ENCODE measurements around the gene TRIM66. TPM values are rescaled to one million over a fixed set of nuclear protein-coding genes. Genes with fewer than 3 reads are reported as not detected.
A peak's percentile ranks its signal among the peaks of the same experiment; 100 is the strongest.

TRIM66 gene
- total and polyA plus RNA-seq, 3 donors from 2014 or later: 37.4 to 49.6 (median 49.2) TPM

- H3K4me3 ChIP-seq: no peak overlapping the region
- no peaks in the 10 kb centered on the region for H3K27me3 ChIP-seq
- DNase-seq: no peak
- TF ChIP-seq POLR2A (IDR thresholded peaks at IDR 0.05) (no peak), CTCF (IDR thresholded peaks at IDR 0.05) (no peak)
- no peaks in the 10 kb centered on the region for H3K36me3 ChIP-seq (ENCODE audit: low read depth, missing control alignments)
- H3K9me3 ChIP-seq: no peaks in the 10 kb centered on the region
- H3K27ac ChIP-seq: peak overlapping the region; percentile 89 to 90
- intact Hi-C loops (cut with DNase I; ENCODE audit: low total_unique reads): no loop called here
- WGBS, 2 donors: 73 to 80% methylated on average over 9 to 14 of the region's 14 CpGs
- H3K4me1 ChIP-seq: peaks cover 42% of the 10 kb centered on the region
Observed at GRCh38 chr11:8706673-8707432, 24.4 kb upstream of the TRIM66 start.

DNA sequence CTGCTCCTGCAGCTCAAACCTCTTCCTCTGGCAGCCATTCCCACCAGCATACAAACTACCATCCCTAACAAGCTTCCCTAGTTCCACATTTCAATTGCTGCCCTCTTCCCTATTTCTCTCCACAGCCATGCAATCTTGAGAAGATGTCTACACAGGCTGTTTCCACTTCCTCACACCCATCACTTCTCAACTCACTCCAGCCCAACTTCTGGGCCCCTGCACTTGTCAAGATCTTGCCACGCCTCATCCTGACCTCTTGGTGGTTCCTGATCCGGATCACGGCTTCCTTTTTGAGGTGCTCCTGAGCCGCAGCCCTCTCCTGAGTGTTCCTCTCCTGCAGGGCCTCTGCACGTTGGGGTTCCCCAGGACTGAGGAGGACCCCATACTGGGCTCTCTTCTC lies 22.7 kb upstream of the TRIM66 start:
- no peaks in the 10 kb centered on the region for H3K27me3 ChIP-seq
- TF ChIP-seq POLR2A (IDR thresholded peaks at IDR 0.05): no peak
- no peak for TF ChIP-seq CTCF (IDR thresholded peaks at IDR 0.05)
- H3K36me3 ChIP-seq (ENCODE audit: low read depth, missing control alignments): no peaks in the 10 kb centered on the region
- no peaks in the 10 kb centered on the region for H3K9me3 ChIP-seq
- intact Hi-C loops (cut with DNase I; ENCODE audit: low total_unique reads): no loop called here
- peak overlapping the region in 1 of 2 donors; percentile 37 for H3K27ac ChIP-seq
- H3K4me3 ChIP-seq: no peak overlapping the region
- WGBS, 2 donors: 77 to 86% methylated on average over 5 of the region's 5 CpGs
- no peak for DNase-seq
- H3K4me1 ChIP-seq: peaks cover 60% of the 10 kb centered on the region

- no peak for TF ChIP-seq CTCF (IDR thresholded peaks at IDR 0.05)
- no peak for TF ChIP-seq POLR2A (IDR thresholded peaks at IDR 0.05)
- DNase-seq: no peak
- H3K4me3 ChIP-seq: no peak overlapping the region
- no peaks in the 10 kb centered on the region for H3K27me3 ChIP-seq
- peak overlapping the region in 1 of 2 donors; percentile 58 for H3K27ac ChIP-seq
- intact Hi-C loops (cut with DNase I; ENCODE audit: low total_unique reads): no loop called here
- H3K36me3 ChIP-seq (ENCODE audit: low read depth, missing control alignments): no peaks in the 10 kb centered on the region
- 72 to 80% methylated on average over 2 of the region's 2 CpGs for WGBS, 2 donors
- peaks cover 60% of the 10 kb centered on the region for H3K4me1 ChIP-seq
- no peaks in the 10 kb centered on the region for H3K9me3 ChIP-seq
Observed at GRCh38 chr11:8704136-8704535, 21.7 kb upstream of the TRIM66 start.

- TF ChIP-seq POLR2A (IDR thresholded peaks at IDR 0.05) (no peak), CTCF (IDR thresholded peaks at IDR 0.05) (no peak)
- intact Hi-C loops (cut with DNase I; ENCODE audit: low total_unique reads): no loop called here
- H3K36me3 ChIP-seq (ENCODE audit: low read depth, missing control alignments): no peaks in the 10 kb centered on the region
- no peaks in the 10 kb centered on the region for H3K27me3 ChIP-seq
- H3K27ac ChIP-seq: peak overlapping the region in 1 of 2 donors; percentile 86
- WGBS, 2 donors: 89 to 94% methylated on average over 7 to 14 of the region's 14 CpGs
- peaks cover 49% of the 10 kb centered on the region for H3K4me1 ChIP-seq
- no peak for DNase-seq
- no peaks in the 10 kb centered on the region for H3K9me3 ChIP-seq
- H3K4me3 ChIP-seq: no peak overlapping the region
Observed at GRCh38 chr11:8702598-8702915, 20.1 kb upstream of the TRIM66 start.
